ENCODE measurements around the gene ZNF839. TPM values are rescaled to one million over a fixed set of nuclear protein-coding genes. Genes with fewer than 3 reads are reported as not detected.

ZNF839 gene
- total and polyA plus RNA-seq, 12 donors: 3.8 to 13.4 (median 8.4) TPM

GRCh38 chr14:102280376-102280962 lies 39.1 kb upstream of the ZNF839 start:
- DNase-seq (no peak), ATAC-seq (no peak)
- WGBS, 2 donors: 95% methylated on average over 8 of the region's 8 CpGs
- Histone ChIP-seq H3K4me3 (no peak overlapping the region), H3K27me3 (no peaks in the 10 kb centered on the region), H3K4me1 (peaks cover 0 to 23% (median 4%) of the 10 kb centered on the region in 9 donors), H3K36me3 (peaks cover 0 to 34% (median 2%) of the 10 kb centered on the region in 9 donors), H3K9me3 (no peaks in the 10 kb centered on the region), H3K27ac (no peak overlapping the region)
- TF ChIP-seq, protein P1, sequence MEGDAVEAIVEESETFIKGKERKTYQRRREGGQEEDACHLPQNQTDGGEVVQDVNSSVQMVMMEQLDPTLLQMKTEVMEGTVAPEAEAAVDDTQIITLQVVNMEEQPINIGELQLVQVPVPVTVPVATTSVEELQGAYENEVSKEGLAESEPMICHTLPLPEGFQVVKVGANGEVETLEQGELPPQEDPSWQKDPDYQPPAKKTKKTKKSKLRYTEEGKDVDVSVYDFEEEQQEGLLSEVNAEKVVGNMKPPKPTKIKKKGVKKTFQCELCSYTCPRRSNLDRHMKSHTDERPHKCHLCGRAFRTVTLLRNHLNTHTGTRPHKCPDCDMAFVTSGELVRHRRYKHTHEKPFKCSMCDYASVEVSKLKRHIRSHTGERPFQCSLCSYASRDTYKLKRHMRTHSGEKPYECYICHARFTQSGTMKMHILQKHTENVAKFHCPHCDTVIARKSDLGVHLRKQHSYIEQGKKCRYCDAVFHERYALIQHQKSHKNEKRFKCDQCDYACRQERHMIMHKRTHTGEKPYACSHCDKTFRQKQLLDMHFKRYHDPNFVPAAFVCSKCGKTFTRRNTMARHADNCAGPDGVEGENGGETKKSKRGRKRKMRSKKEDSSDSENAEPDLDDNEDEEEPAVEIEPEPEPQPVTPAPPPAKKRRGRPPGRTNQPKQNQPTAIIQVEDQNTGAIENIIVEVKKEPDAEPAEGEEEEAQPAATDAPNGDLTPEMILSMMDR (IDR thresholded peaks at IDR 0.05): no peak
- intact Hi-C loops (cut with DNase I): no loop called here

DNA sequence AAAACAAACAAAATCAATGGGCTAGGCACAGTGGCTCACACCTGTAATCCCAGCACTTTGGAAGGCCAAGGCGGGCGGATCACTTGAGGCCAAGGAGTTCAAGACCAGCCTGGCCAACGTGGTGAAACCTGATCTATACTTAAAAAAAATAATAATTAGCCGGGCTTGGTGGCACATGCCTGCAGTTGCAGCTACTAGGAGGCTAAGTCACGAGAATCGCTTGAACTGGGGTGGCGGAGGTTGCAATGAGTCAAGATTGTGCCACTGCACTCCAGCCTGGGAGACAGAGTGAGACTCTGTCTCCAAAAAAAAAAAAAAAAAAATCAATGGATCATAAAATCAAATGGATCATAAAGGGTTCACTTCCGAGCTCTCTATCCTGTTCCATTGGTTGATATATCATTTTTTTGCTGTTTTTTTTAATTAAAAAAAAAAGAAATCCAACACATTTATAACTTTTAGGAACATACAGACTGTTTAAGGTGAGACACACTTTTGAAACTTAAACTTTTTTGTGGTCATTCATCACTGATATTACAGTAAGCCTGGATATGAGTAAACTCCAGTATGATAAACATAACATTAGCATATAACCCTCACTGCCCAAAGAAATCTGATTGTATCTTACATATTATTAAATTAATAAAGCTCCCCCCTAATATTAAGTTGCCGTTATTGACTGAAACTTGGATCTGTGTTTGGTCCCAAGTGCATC lies 36.6 kb upstream of the ZNF839 start:
- intact Hi-C loops (cut with DNase I): no loop called here
- Histone ChIP-seq H3K4me3 (no peak overlapping the region), H3K9me3 (no peaks in the 10 kb centered on the region), H3K27ac (no peak overlapping the region), H3K27me3 (no peaks in the 10 kb centered on the region), H3K36me3 (peaks cover 0 to 34% (median 2%) of the 10 kb centered on the region in 9 donors), H3K4me1 (peaks cover 0 to 19% (median 4%) of the 10 kb centered on the region in 9 donors)
- DNase-seq (no peak), ATAC-seq (no peak)
- WGBS, 2 donors: 90 to 93% methylated on average over 9 of the region's 9 CpGs
- TF ChIP-seq, protein P1 (IDR thresholded peaks at IDR 0.05): no peak

- Histone ChIP-seq H3K4me1 (peaks cover 0 to 12% (median 0%) of the 10 kb centered on the region in 9 donors), H3K36me3 (peaks cover 0 to 34% (median 2%) of the 10 kb centered on the region in 9 donors), H3K27ac (no peak overlapping the region), H3K27me3 (no peaks in the 10 kb centered on the region), H3K9me3 (no peaks in the 10 kb centered on the region), H3K4me3 (no peak overlapping the region)
- ATAC-seq: no peak
- 45 to 54% methylated on average over 2 of the region's 2 CpGs for WGBS, 2 donors
- intact Hi-C loops (cut with DNase I): no loop called here
- no peak for DNase-seq
- TF ChIP-seq, protein P1 (IDR thresholded peaks at IDR 0.05): no peak
Measured at GRCh38 chr14:102283631-102284129, 35.9 kb upstream of the ZNF839 start.

DNA sequence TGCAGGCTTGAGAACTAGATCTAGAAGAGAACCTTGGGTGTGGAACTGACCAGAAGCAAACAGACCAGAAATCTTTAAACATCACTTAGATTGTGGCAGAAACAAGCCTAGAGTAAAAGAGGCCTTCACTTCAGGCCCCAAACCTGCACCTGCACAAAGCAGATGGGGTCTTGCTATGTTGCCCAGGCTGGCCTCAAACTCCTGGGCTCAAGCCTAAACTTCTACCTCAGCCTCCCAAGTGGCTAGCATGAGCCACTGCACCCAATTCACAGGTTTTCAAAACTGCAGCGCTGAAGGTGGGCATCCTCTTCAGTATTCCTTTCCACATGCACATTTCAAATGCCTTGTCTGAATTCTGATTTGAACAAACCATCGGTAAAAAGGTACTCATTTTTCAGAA lies 34.4 kb upstream of the ZNF839 start:
- DNase-seq (no peak), ATAC-seq (no peak)
- Histone ChIP-seq H3K4me3 (no peak overlapping the region), H3K27me3 (no peaks in the 10 kb centered on the region), H3K36me3 (peaks cover 0 to 26% (median 0%) of the 10 kb centered on the region in 9 donors), H3K4me1 (peaks cover 0 to 10% (median 0%) of the 10 kb centered on the region in 9 donors), H3K9me3 (no peaks in the 10 kb centered on the region), H3K27ac (no peak overlapping the region)
- WGBS, 2 donors: 66 to 88% methylated on average over 2 of the region's 2 CpGs
- TF ChIP-seq, protein P1 (IDR thresholded peaks at IDR 0.05): no peak
- intact Hi-C loops (cut with DNase I): no loop called here

Measured in heart right ventricle (tissue), 16 donors.